ENCODE measurements around the gene THAP8.

DNA sequence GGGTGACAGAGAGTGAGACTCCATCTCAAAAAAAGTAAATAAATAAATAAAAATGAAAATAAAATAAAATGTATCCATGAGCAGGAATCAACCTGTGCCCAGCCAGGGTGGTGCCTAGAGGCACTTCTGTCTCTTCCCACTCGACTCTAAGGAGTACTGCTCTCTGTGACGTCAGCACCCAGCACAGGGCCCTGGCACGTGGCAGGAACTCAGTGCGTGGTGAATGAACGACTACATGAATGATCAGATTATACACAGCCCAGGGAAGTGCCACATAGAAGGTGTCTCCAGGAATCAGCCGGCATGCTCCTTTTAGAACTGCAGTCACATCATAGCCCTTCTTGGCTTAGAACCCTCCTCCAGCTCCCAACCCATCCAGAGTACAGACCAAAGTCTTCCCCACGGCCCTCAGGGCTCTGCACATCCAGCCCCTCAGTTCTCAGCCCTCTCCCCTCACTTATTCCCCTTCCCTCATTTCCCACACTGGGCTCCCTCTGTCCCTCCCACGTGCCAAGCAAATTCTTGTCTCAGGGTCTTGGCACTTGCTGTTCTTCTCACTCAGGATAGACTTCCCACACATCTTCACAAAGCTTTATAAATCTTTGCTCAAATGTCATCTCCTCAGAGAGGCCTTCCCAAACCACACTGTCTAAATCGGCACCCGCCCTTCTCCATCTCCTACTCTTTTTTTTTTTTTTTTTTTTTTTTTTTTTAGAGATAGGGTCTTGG lies 25.6 kb downstream of the THAP8 start:
- TF ChIP-seq, protein P1, sequence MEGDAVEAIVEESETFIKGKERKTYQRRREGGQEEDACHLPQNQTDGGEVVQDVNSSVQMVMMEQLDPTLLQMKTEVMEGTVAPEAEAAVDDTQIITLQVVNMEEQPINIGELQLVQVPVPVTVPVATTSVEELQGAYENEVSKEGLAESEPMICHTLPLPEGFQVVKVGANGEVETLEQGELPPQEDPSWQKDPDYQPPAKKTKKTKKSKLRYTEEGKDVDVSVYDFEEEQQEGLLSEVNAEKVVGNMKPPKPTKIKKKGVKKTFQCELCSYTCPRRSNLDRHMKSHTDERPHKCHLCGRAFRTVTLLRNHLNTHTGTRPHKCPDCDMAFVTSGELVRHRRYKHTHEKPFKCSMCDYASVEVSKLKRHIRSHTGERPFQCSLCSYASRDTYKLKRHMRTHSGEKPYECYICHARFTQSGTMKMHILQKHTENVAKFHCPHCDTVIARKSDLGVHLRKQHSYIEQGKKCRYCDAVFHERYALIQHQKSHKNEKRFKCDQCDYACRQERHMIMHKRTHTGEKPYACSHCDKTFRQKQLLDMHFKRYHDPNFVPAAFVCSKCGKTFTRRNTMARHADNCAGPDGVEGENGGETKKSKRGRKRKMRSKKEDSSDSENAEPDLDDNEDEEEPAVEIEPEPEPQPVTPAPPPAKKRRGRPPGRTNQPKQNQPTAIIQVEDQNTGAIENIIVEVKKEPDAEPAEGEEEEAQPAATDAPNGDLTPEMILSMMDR (IDR thresholded peaks at IDR 0.05) = no peak
- no peak for TF ChIP-seq EP300 (IDR thresholded peaks at IDR 0.05)
- TF ChIP-seq POLR2AphosphoS5 (IDR thresholded peaks at IDR 0.05) = no peak

Measured in suprapubic skin (tissue), 4 donors.